Activated naive CD4-positive, alpha-beta T cell treated with anti-CD3 and anti-CD28 coated beads for 36 hours (primary cell): Measurements from ENCODE around the gene ENTPD8. TPM values are rescaled to one million over a fixed set of nuclear protein-coding genes. Genes with fewer than 3 reads are reported as not detected.
"Not testable (repeated sequence)": the region's sequence is repeated elsewhere in the genome, so short reads cannot be mapped to it uniquely, and the experiment has no call there.

ENCODE experiments used
- CTCF ChIA-PET: fragments of 350-600 bp; sonication (Branson Sonifier 250); formaldehyde crosslinking; loops from one replicate; lab custom pipeline; 2021; ENCODE audit warnings: antibody characterized with exemption; lab: Charles Lee
- DNase-seq: peaks from one replicate; pipeline ENCODE4 v3.0.0-alpha.2; 2020
- H3K27ac Mint-ChIP-seq: one replicate; pipeline ENCODE4 v1.8.0; 2021; ENCODE audit warnings: mild to moderate bottlenecking, mixed read lengths
- H3K27me3 Mint-ChIP-seq: one replicate; pipeline ENCODE4 v1.8.0; 2021; ENCODE audit warnings: low read depth, mixed read lengths
- H3K36me3 Mint-ChIP-seq: one replicate; pipeline ENCODE4 v1.8.0; 2021; ENCODE audit warnings: low read depth, mixed read lengths
- H3K4me1 Mint-ChIP-seq: one replicate; pipeline ENCODE4 v1.8.0; 2021; ENCODE audit warnings: low read depth, mixed read lengths
- H3K4me3 Mint-ChIP-seq: one replicate; pipeline ENCODE4 v1.8.0; 2021; ENCODE audit warnings: mild to moderate bottlenecking, moderate library complexity, mixed read lengths
- H3K9me3 Mint-ChIP-seq: one replicate; pipeline ENCODE4 v1.8.0; 2021; ENCODE audit warnings: mixed read lengths
- intact Hi-C: fragments of 100-400 bp; cut with micrococcal nuclease; formaldehyde crosslinking; loops from one replicate; pipeline ENCODE4 v1.15.1; 2023
- total RNA-seq, 2 experiments: library from RNA; stranded (reverse); gene quantifications; one replicate each; pipeline ENCODE4 v1.2.3, GENCODE V29; 2021

The ENTPD8 gene
- total RNA-seq, 2 experiments from 2014 or later = not detected

DNA sequence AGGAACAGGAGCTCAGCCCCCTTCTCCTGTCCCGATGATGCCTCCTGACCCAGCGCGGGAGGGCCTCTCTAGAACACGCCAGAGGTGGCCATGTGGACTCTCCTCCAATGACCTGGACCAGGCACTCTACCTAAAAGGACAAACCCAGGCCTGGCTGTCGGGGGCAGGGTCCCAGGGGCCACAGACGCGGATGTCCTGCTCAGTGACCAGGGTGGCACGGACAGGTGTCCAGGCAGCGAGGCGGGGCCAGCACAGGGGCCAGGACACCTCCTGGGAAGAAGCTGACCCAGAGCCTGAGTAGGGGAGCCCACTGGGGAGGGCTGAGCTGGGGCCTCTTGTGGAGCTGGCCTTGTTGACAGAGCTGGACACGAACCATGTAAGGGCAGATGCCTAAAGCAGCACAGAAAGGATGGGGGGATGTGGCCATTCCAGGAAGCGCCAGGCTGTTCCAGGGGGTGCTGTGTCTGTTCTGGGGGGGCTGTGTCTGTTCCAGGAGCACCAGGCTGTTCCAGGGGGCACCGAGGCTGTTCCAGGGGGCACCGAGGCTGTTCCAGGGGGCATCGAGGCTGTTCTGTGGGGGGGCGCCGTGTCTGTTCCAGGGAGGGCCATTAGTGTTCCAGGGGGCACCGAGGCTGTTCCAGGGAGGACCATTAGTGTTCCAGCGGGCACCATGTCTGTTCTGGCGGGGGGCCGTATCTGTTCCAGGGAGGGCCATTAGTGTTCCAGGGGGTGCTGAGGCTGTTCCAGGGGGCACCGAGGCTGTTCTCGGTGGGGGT is 48.7 kb downstream of the ENTPD8 start:
- DNase-seq = no peak
- Mint-ChIP-seq H3K27ac (no peak overlapping the region), H3K9me3 (no peaks in the 10 kb centered on the region), H3K36me3 (no peaks in the 10 kb centered on the region), H3K4me3 (no peak overlapping the region), H3K4me1 (peaks cover 15% of the 10 kb centered on the region), H3K27me3 (no peaks in the 10 kb centered on the region)
- CTCF ChIA-PET = no interaction called here
- intact Hi-C loops = no loop called here

DNA sequence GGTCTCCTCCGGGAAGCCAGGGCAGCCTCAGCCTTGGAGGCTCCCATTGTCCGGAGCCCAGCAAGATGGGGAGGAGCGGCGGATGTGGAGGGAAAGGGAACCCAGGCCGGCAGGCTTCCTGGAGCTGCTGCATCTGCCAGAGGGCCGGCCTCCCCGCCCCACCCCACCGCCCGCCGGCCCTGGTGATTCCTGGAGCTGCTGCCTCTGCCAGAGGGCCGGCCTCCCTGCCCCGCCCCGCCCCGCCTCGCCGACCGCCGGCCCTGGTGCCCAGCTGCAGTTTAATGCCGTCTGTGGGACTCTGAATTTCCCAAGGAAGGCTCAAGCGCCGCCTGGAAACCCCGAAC is 49.8 kb downstream of the ENTPD8 start:
- Mint-ChIP-seq H3K27me3 (no peaks in the 10 kb centered on the region), H3K4me3 (no peak overlapping the region), H3K36me3 (no peaks in the 10 kb centered on the region), H3K4me1 (peaks cover 17% of the 10 kb centered on the region), H3K9me3 (no peaks in the 10 kb centered on the region), H3K27ac (no peak overlapping the region)
- intact Hi-C loops = no loop called here
- CTCF ChIA-PET = no interaction called here
- no peak for DNase-seq

DNA sequence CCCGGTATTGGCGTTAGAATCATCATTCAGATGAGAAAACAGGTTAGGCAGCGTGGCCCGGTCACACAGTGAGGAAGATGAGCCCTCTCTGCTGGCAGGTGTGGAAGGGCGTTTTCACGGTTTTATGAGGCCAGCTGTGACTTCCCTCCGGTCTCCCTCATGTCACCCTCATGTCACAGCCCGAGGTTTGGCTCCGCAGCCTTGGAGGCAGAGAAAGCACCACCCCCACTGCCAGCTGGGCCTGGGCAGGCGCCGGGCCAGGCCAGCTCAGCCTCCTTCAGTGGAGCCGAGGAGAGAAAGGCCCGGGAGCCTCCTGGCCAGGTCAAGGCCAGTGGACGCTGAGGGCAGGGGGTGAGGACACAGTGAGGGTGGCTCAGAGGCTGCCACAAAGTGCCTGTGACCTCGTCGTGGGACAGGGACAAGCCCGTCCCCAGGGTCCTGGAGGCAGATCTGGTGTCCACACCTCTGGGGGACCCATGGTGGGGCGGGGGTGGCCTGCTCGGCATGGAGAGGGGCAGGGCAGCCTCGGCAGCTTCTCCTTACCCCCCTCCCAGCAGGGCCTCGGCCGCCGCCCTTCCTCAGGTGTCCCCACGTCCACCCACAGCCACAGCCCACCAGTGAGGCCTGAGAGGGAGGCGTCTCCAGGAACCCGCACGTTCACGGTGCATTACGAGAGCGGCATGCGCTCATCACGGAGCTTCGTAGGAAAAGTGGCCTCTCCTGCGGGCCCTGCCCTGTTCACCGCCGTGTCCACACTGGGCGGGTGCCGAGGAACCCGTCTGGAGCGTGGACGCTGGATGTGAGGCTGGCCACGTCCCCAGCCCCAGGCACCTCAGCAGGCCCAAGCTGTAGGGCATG is 50.4 kb downstream of the ENTPD8 start:
- Mint-ChIP-seq H3K4me3 (no peak overlapping the region), H3K4me1 (peaks cover 20% of the 10 kb centered on the region), H3K9me3 (no peaks in the 10 kb centered on the region), H3K27ac (no peak overlapping the region), H3K36me3 (no peaks in the 10 kb centered on the region), H3K27me3 (no peaks in the 10 kb centered on the region)
- DNase-seq = no peak
- intact Hi-C loops = no loop called here
- CTCF ChIA-PET = no interaction called here

DNA sequence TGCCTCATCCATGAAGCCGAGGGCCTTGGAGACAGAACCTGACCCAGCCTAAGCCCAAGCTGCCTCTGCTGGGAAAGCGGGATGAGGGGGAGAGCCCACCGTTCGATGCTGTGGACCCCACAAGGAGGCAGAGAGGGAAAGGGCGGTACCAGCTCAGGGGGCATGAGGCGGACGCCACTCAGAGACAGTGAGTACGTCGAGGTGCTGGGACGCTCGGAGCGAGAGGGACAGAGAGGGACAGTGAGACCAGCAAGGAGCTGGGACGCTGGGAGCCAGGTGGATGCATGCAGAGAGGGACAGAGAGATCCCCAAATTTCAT is 51.8 kb downstream of the ENTPD8 start:
- Mint-ChIP-seq H3K27ac (no peak overlapping the region), H3K4me3 (no peak overlapping the region)
- intact Hi-C loops = no loop called here

DNA sequence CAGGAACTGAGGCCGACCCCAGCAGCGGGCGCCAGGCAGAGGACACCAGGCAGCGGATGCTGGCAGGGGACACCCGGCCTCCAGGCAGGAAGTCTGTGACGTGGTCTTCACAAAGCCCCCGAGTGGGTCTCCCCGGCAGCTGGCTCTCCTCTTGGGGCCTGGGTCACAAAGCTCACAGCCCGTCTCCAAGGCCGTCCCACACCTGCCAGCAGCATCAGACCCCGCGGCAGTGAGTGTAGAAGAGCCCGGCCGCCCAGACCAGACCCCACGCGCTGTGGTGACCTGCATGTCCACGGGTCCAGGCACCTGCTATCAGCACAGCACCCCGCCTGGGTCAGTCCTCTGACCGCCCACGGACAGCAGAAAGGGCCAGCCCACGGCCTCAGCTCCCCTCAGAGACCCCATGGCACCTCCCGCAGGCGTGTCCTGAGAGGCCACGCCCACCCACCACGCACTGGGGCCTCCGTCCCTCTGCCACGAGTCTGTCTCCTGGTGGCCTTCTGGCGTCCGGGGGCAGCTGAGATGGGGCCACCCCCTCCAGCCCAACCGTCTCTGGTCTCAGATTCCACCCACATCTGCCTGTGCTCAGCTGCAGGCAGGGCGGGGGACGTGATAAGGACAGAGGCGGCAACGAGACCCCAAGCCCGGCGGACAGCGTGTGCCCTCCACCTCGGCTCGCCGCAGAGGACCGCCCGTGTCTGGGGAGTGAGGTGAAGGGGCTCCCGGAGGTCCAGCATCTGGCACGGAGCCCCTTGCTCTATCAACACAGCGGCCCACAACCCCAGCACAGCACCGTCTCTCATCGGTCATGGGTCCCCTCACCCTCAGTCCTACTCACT is 52.3 kb downstream of the ENTPD8 start:
- DNase-seq = no peak
- H3K4me3 Mint-ChIP-seq = no peak overlapping the region
- CTCF ChIA-PET = interaction anchor here (0.9 kb wide), 1 partner anchor 15 kb away, joined by 3 read pairs; no protein-coding TSS in a partner anchor

More for the DNA sequence above, 51.8 kb downstream of the ENTPD8 start:
- no peak for DNase-seq
- H3K27me3 Mint-ChIP-seq = no peaks in the 10 kb centered on the region
- no peaks in the 10 kb centered on the region for H3K36me3 Mint-ChIP-seq
- peaks cover 20% of the 10 kb centered on the region for H3K4me1 Mint-ChIP-seq
- CTCF ChIA-PET = no interaction called here
- no peaks in the 10 kb centered on the region for H3K9me3 Mint-ChIP-seq

DNA sequence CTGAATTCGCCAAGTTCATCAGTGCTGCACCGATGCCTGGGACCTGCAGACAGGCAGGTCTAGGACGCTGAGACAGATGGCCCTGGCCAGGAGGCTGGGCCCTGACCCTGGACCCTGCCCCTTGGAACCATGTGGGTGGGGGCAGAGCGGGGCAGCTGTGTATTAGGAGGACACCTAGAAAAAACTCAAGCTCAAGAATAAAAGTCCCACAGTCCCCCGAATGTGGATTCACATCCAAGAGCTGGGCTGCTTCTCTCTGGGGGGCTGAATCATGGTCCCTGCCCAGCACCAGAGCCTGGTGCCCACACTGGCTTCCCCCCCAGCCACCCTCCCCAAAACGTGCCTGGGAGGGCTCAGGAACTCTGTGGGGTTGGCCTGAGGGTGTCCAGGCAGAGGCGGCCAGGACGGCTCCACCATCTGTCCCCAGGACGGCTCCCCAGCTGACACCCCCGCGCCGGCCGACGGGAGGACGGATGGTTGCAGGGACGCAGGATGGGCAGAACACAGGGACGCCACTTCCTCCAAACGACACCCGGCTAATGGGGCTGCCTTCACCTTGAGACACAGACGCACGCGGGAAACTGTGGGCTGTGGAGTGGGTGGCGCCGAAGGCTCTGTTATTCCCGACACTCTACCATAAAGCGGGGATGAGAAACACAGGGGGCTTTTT is 53.1 kb downstream of the ENTPD8 start:
- CTCF ChIA-PET = interaction anchor here (0.9 kb wide), 1 partner anchor 16 kb away, joined by 3 read pairs; no protein-coding TSS in a partner anchor
- intact Hi-C loops = no loop called here
- no peaks in the 10 kb centered on the region for H3K9me3 Mint-ChIP-seq

More for the DNA sequence above, 52.3 kb downstream of the ENTPD8 start:
- Mint-ChIP-seq H3K27ac (no peak overlapping the region), H3K27me3 (no peaks in the 10 kb centered on the region), H3K4me1 (peaks cover 20% of the 10 kb centered on the region), H3K36me3 (no peaks in the 10 kb centered on the region), H3K9me3 (no peaks in the 10 kb centered on the region)
- intact Hi-C loops = no loop called here

DNA sequence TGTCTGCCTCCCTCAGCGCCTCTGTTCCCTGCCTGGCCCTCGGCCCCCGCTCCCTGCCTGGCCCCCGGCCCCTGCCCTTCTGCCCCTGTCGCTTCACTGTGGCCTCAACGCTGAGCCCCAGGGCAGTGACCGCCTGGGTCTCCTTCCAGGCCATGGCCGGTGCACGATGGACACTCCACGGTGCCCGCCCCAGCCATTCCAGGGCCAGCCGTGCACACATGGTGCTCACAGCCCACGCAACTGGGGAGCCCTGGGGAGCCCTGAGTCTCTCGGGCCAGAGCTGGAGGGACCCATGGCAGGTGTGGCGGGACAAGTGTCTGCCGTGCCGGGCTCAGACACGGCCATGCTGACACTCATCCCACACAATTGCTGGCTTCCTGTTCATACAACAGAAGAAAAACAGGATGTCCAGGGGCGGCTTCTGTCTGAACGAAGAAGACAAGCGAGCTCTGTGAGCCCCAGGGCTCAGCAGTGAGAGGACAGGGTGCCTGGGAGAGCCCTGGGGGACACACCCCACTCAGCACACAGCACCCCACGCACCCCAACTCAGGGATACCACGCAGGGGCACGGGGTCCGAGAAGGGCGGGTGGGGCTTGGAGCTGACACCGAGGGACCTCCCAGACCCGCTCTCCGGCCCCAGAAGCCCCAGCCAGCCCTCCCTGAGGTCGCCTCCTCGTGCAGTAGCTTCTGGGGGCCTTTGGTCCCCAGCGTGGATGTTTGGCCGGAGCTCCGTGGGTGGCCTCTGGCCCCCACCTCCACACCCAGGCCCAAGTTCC is 53.9 kb downstream of the ENTPD8 start:
- CTCF ChIA-PET = interaction anchor here (0.6 kb wide), 2 partner anchors 118 to 185 kb away, joined by 3 read pairs; no protein-coding TSS in a partner anchor
- intact Hi-C loops = no loop called here
- H3K4me1 Mint-ChIP-seq = peaks cover 20% of the 10 kb centered on the region
- H3K9me3 Mint-ChIP-seq = no peaks in the 10 kb centered on the region
- H3K27ac Mint-ChIP-seq = no peak overlapping the region
- peak; percentile 62 for DNase-seq
- no peaks in the 10 kb centered on the region for H3K36me3 Mint-ChIP-seq
- no peaks in the 10 kb centered on the region for H3K27me3 Mint-ChIP-seq
- no peak overlapping the region for H3K4me3 Mint-ChIP-seq

More for the DNA sequence above, 53.1 kb downstream of the ENTPD8 start:
- Mint-ChIP-seq H3K4me3 (no peak overlapping the region), H3K36me3 (no peaks in the 10 kb centered on the region), H3K4me1 (peaks cover 20% of the 10 kb centered on the region), H3K27me3 (no peaks in the 10 kb centered on the region), H3K27ac (no peak overlapping the region)
- DNase-seq = no peak

DNA sequence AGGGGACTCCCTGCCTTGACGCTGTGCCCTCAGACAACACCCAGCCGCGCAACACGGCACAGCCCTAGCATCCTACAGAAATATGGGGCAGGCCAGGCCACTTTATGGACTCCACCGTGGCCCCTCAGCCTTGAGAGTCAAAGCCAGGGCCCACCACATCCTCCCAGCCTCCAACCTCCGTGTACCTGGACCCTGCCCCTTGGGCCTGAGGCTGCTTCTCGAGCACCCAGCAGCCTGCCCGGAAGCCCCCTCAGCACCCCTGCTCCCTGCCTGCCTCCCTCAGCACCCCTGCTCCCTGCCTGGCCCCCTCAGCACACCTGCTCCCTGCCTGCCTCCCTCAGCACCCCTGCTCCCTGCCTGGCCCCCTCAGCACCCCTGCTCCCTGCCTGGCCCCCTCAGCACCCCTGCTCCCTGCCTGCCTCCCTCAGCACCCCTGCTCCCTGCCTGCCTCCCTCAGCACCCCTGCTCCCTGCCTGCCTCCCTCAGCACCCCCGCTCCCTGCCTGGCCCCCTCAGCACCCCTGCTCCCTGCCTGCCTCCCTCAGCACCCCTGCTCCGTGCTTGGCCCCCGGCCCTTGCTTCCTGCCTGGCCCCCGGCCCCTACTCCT is 54.5 kb downstream of the ENTPD8 start:
- DNase-seq, H3K36me3 Mint-ChIP-seq, H3K27me3 Mint-ChIP-seq, intact Hi-C loops, H3K4me3 Mint-ChIP-seq, H3K9me3 Mint-ChIP-seq: not testable (repeated sequence)
- CTCF ChIA-PET = interaction anchor here (0.6 kb wide), 2 partner anchors 119 to 185 kb away, joined by 3 read pairs; no protein-coding TSS in a partner anchor
- H3K4me1 Mint-ChIP-seq = peaks cover 20% of the 10 kb centered on the region
- H3K27ac Mint-ChIP-seq = peak overlapping the region; percentile 24

DNA sequence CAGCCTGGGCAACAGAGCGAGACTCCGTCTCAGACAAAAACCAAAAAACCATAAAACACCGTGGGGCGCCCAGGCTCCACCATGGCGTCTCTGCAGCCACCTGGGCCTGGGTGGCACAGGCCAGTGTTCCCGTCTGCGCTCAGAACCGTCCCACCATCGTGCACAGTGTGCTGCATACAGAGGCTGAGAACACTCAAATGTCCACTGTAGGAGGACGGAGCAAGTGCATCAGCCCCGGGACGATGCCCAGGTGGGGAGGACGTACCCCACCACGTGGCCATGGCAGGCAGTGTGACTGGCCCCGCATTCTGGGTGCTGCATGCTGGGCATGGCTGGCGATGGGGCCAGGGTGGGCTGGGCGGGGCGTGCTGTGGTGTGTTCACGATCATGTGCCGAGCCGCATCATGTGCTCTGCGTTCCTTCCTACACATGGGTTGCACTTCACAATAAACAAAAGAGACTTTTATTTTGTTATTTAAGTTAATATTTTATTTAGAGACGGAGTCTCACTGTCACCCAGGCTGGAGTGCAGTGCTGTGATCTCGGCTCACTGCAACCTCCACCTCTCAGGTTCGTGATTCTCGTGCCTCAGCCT is 56.0 kb downstream of the ENTPD8 start:
- intact Hi-C loops = no loop called here
- CTCF ChIA-PET = no interaction called here

More for the DNA sequence above, 56.0 kb downstream of the ENTPD8 start:
- no peak overlapping the region for H3K27ac Mint-ChIP-seq
- no peaks in the 10 kb centered on the region for H3K9me3 Mint-ChIP-seq
- DNase-seq = no peak
- H3K36me3 Mint-ChIP-seq = no peaks in the 10 kb centered on the region
- peaks cover 20% of the 10 kb centered on the region for H3K4me1 Mint-ChIP-seq
- no peaks in the 10 kb centered on the region for H3K27me3 Mint-ChIP-seq
- no peak overlapping the region for H3K4me3 Mint-ChIP-seq
